GDM1 (cell line): ENCODE measurements around the gene SENP8.
"Not testable (repeated sequence)": the region's sequence is repeated elsewhere in the genome, so short reads cannot be mapped to it uniquely, and the experiment has no call there.

Experiments used
- DNase-seq: peaks from one replicate; lab custom pipeline; 2025; lab: John Stamatoyannopoulos, UW

SENP8 gene

GRCh38 chr15:72118017-72118978, at the start of gene SENP8, which contains the start of gene MYO9A:
Gene SENP8 (plus strand): TSS chr15:72118403. CDS start chr15:72139624, 21,221 bp downstream.
Gene MYO9A (minus strand): TSS chr15:72118150. CDS start chr15:72046563, 71,587 bp downstream.
- DNase-seq: peak; percentile 97

- no peak for DNase-seq
These were observed 49.3 kb upstream of the SENP8 start for GRCh38 chr15:72068856-72069255.

GRCh38 chr15:72070817-72071447, 47.3 kb upstream of the SENP8 start:
- DNase-seq: no peak

- not testable (repeated sequence) for DNase-seq
These were observed 46.8 kb upstream of the SENP8 start for GRCh38 chr15:72071448-72071825.

- DNase-seq: no peak
These were observed 43.7 kb upstream of the SENP8 start for GRCh38 chr15:72074335-72075060.

GRCh38 chr15:72077950-72078349, 40.3 kb upstream of the SENP8 start:
- DNase-seq: no peak

- DNase-seq: no peak
These were observed 39.3 kb upstream of the SENP8 start for GRCh38 chr15:72078887-72079286.

GRCh38 chr15:72082176-72082575, 36.0 kb upstream of the SENP8 start:
- DNase-seq: no peak

- DNase-seq: no peak
These were observed 32.0 kb upstream of the SENP8 start for GRCh38 chr15:72086010-72086697.

GRCh38 chr15:72086920-72087648, 31.1 kb upstream of the SENP8 start:
- DNase-seq: no peak

- DNase-seq: no peak
These were observed 26.2 kb upstream of the SENP8 start for GRCh38 chr15:72092006-72092405.

GRCh38 chr15:72092691-72093090, 25.5 kb upstream of the SENP8 start:
- no peak for DNase-seq

GRCh38 chr15:72096796-72097195, 21.4 kb upstream of the SENP8 start:
- DNase-seq: no peak

GRCh38 chr15:72098040-72098439, 20.2 kb upstream of the SENP8 start:
- DNase-seq: no peak

- no peak for DNase-seq
These were observed 19.0 kb upstream of the SENP8 start for GRCh38 chr15:72099155-72099554.

GRCh38 chr15:72100551-72100950, 17.7 kb upstream of the SENP8 start:
- DNase-seq: not testable (repeated sequence)

- DNase-seq: no peak
These were observed 13.1 kb upstream of the SENP8 start for GRCh38 chr15:72105111-72105510.

GRCh38 chr15:72106068-72106467, 12.1 kb upstream of the SENP8 start:
- no peak for DNase-seq

- no peak for DNase-seq
These were observed 7.8 kb upstream of the SENP8 start for GRCh38 chr15:72110355-72110754.

GRCh38 chr15:72112116-72112515, 6.1 kb upstream of the SENP8 start:
- no peak for DNase-seq

GRCh38 chr15:72112805-72113204, 5.4 kb upstream of the SENP8 start:
- no peak for DNase-seq
